ENCODE results near the gene TUSC2. TPM values are rescaled to one million over a fixed set of nuclear protein-coding genes. Genes with fewer than 3 reads are reported as not detected.

The TUSC2 gene
- total and polyA plus RNA-seq, 2 experiments from 2014 or later = 41.6 to 71.0 TPM

GRCh38 chr3:50275141-50275995 is 52.7 kb downstream of the TUSC2 start (continued):
- no peak for TF ChIP-seq POLR2AphosphoS5 (IDR thresholded peaks at IDR 0.05; ENCODE audit: low read depth)
- no peak for TF ChIP-seq ZNF114 (CRISPR knock-in tag; IDR thresholded peaks at IDR 0.05)
- no peak for TF ChIP-seq CREB1 (CRISPR knock-in tag; IDR thresholded peaks at IDR 0.05; ENCODE audit: low read depth)
- no peak for TF ChIP-seq EZH2phosphoT487 (IDR thresholded peaks at IDR 0.05; ENCODE audit: unreplicated experiment)
- no peak for TF ChIP-seq EZH2 (IDR thresholded peaks at IDR 0.05; ENCODE audit: low read depth, unreplicated experiment)
- no peak for TF ChIP-seq NANOG (IDR thresholded peaks at IDR 0.05; ENCODE audit: borderline replicate concordance)
- TF ChIP-seq REST (IDR thresholded peaks at IDR 0.05; ENCODE audit: unreplicated experiment) = no peak
- TF ChIP-seq CTCF (conservative IDR thresholded peaks at IDR 0.05; ENCODE audit: low read depth in 2 of 2) = no peak

Other genes starting within 250 kb of the TUSC2 start
- 111 and 130 TPM in 2 replicates for gene RBM5, start 239.3 kb downstream of the TUSC2 start, total RNA-seq (2014; rRNA removed; shearing (Covaris generic))
- 31.8 and 44.9 TPM in 2 replicates for gene RBM5, start 239.3 kb downstream of the TUSC2 start, polyA plus RNA-seq (2016; fragmentation: Nextera tagmentation; extraction: Ambion mirVana)
- gene SEMA3F, start 172.9 kb downstream of the TUSC2 start, total RNA-seq (2014; rRNA removed; shearing (Covaris generic)) = 32.6 and 67.6 TPM in 2 replicates
- gene SEMA3F, start 172.9 kb downstream of the TUSC2 start, polyA plus RNA-seq (2016; fragmentation: Nextera tagmentation; extraction: Ambion mirVana) = 2.3 and 2.8 TPM in 2 replicates
- gene GNAT1, start 136.6 kb downstream of the TUSC2 start, total RNA-seq (2014; rRNA removed; shearing (Covaris generic)) = not detected in 2 replicates
- not detected in 2 replicates for gene GNAT1, start 136.6 kb downstream of the TUSC2 start, polyA plus RNA-seq (2016; fragmentation: Nextera tagmentation; extraction: Ambion mirVana)
- 0.28 and 3.0 TPM in 2 replicates for gene SLC38A3, start 123.0 kb downstream of the TUSC2 start, total RNA-seq (2014; rRNA removed; shearing (Covaris generic))
- gene SLC38A3, start 123.0 kb downstream of the TUSC2 start, polyA plus RNA-seq (2016; fragmentation: Nextera tagmentation; extraction: Ambion mirVana) = 0.68 and 1.3 TPM in 2 replicates
- 132 and 153 TPM in 2 replicates for gene GNAI2, start 92.0 kb downstream of the TUSC2 start, total RNA-seq (2014; rRNA removed; shearing (Covaris generic))
- 138 and 140 TPM in 2 replicates for gene GNAI2, start 92.0 kb downstream of the TUSC2 start, polyA plus RNA-seq (2016; fragmentation: Nextera tagmentation; extraction: Ambion mirVana)
- 2.4 and 8.0 TPM in 2 replicates for gene SEMA3B, start 59.1 kb downstream of the TUSC2 start, total RNA-seq (2014; rRNA removed; shearing (Covaris generic))
- gene SEMA3B, start 59.1 kb downstream of the TUSC2 start, polyA plus RNA-seq (2016; fragmentation: Nextera tagmentation; extraction: Ambion mirVana) = 3.0 and 3.3 TPM in 2 replicates
- 0.59 and 1.5 TPM in 2 replicates for gene LSMEM2, start 49.1 kb downstream of the TUSC2 start, total RNA-seq (2014; rRNA removed; shearing (Covaris generic))
- 0.86 and 1.5 TPM in 2 replicates for gene LSMEM2, start 49.1 kb downstream of the TUSC2 start, polyA plus RNA-seq (2016; fragmentation: Nextera tagmentation; extraction: Ambion mirVana)
- gene IFRD2, start 35.8 kb downstream of the TUSC2 start, total RNA-seq (2014; rRNA removed; shearing (Covaris generic)) = 91.5 and 92.4 TPM in 2 replicates
- 80.8 and 89.7 TPM in 2 replicates for gene IFRD2, start 35.8 kb downstream of the TUSC2 start, polyA plus RNA-seq (2016; fragmentation: Nextera tagmentation; extraction: Ambion mirVana)
- gene HYAL3, start 28.8 kb downstream of the TUSC2 start, total RNA-seq (2014; rRNA removed; shearing (Covaris generic)) = 2.5 and 7.1 TPM in 2 replicates
- 2.4 and 3.7 TPM in 2 replicates for gene HYAL3, start 28.8 kb downstream of the TUSC2 start, polyA plus RNA-seq (2016; fragmentation: Nextera tagmentation; extraction: Ambion mirVana)
- gene NAA80, start 28.8 kb downstream of the TUSC2 start, total RNA-seq (2014; rRNA removed; shearing (Covaris generic)) = 11.3 and 16.7 TPM in 2 replicates
- 11.2 and 12.1 TPM in 2 replicates for gene NAA80, start 28.8 kb downstream of the TUSC2 start, polyA plus RNA-seq (2016; fragmentation: Nextera tagmentation; extraction: Ambion mirVana)
- gene HYAL1, start 24.6 kb downstream of the TUSC2 start, total RNA-seq (2014; rRNA removed; shearing (Covaris generic)) = 2.8 and 5.0 TPM in 2 replicates
- gene HYAL1, start 24.6 kb downstream of the TUSC2 start, polyA plus RNA-seq (2016; fragmentation: Nextera tagmentation; extraction: Ambion mirVana) = 1.7 and 2.1 TPM in 2 replicates
- gene HYAL2, start 5.5 kb downstream of the TUSC2 start, total RNA-seq (2014; rRNA removed; shearing (Covaris generic)) = 74.3 and 77.8 TPM in 2 replicates
- gene HYAL2, start 5.5 kb downstream of the TUSC2 start, polyA plus RNA-seq (2016; fragmentation: Nextera tagmentation; extraction: Ambion mirVana) = 28.9 and 30.0 TPM in 2 replicates
- gene RASSF1, start 12.6 kb upstream of the TUSC2 start, total RNA-seq (2014; rRNA removed; shearing (Covaris generic)) = 12.8 and 15.7 TPM in 2 replicates
- gene RASSF1, start 12.6 kb upstream of the TUSC2 start, polyA plus RNA-seq (2016; fragmentation: Nextera tagmentation; extraction: Ambion mirVana) = 9.6 TPM in 2 replicates
- gene ZMYND10, start 17.5 kb upstream of the TUSC2 start, total RNA-seq (2014; rRNA removed; shearing (Covaris generic)) = 0.31 TPM in 2 replicates
- gene ZMYND10, start 17.5 kb upstream of the TUSC2 start, polyA plus RNA-seq (2016; fragmentation: Nextera tagmentation; extraction: Ambion mirVana) = 0.24 and 0.29 TPM in 2 replicates
- 22.3 and 35.6 TPM in 2 replicates for gene NPRL2, start 22.6 kb upstream of the TUSC2 start, total RNA-seq (2014; rRNA removed; shearing (Covaris generic))
- gene NPRL2, start 22.6 kb upstream of the TUSC2 start, polyA plus RNA-seq (2016; fragmentation: Nextera tagmentation; extraction: Ambion mirVana) = 27.7 and 31.7 TPM in 2 replicates
- 11.5 and 18.2 TPM in 2 replicates for gene CYB561D2, start 22.6 kb upstream of the TUSC2 start, total RNA-seq (2014; rRNA removed; shearing (Covaris generic))
- 10.0 and 10.1 TPM in 2 replicates for gene CYB561D2, start 22.6 kb upstream of the TUSC2 start, polyA plus RNA-seq (2016; fragmentation: Nextera tagmentation; extraction: Ambion mirVana)
- gene TMEM115, start 31.3 kb upstream of the TUSC2 start, total RNA-seq (2014; rRNA removed; shearing (Covaris generic)) = 41.9 and 49.2 TPM in 2 replicates
- 17.8 and 19.3 TPM in 2 replicates for gene TMEM115, start 31.3 kb upstream of the TUSC2 start, polyA plus RNA-seq (2016; fragmentation: Nextera tagmentation; extraction: Ambion mirVana)
- gene CACNA2D2, start 175.4 kb upstream of the TUSC2 start, total RNA-seq (2014; rRNA removed; shearing (Covaris generic)) = 10.3 and 11.4 TPM in 2 replicates
- gene CACNA2D2, start 175.4 kb upstream of the TUSC2 start, polyA plus RNA-seq (2016; fragmentation: Nextera tagmentation; extraction: Ambion mirVana) = 4.7 and 5.4 TPM in 2 replicates
- gene C3orf18, start 239.5 kb upstream of the TUSC2 start, total RNA-seq (2014; rRNA removed; shearing (Covaris generic)) = 7.7 and 10.3 TPM in 2 replicates
- 2.4 TPM in 2 replicates for gene C3orf18, start 239.5 kb upstream of the TUSC2 start, polyA plus RNA-seq (2016; fragmentation: Nextera tagmentation; extraction: Ambion mirVana)
- 5.6 and 8.5 TPM in 2 replicates for gene HEMK1, start 241.3 kb upstream of the TUSC2 start, total RNA-seq (2014; rRNA removed; shearing (Covaris generic))
- gene HEMK1, start 241.3 kb upstream of the TUSC2 start, polyA plus RNA-seq (2016; fragmentation: Nextera tagmentation; extraction: Ambion mirVana) = 10.1 and 11.0 TPM in 2 replicates

Data from GM23338 (cell line).